NCI-H446 treated with DMSO at 0.1 percent for 48 hours (cell line): ENCODE measurements around the gene JAM2.
"Not testable (repeated sequence)": the region's sequence is repeated elsewhere in the genome, so short reads cannot be mapped to it uniquely, and the experiment has no call there.

Experiments used
- DNase-seq: peaks from one replicate; lab custom pipeline; 2025; lab: John Stamatoyannopoulos, UW

Gene JAM2

GRCh38 chr21:25646474-25646873, 7.4 kb downstream of the JAM2 start:
- no peak for DNase-seq

GRCh38 chr21:25647647-25648046, 8.6 kb downstream of the JAM2 start:
- no peak for DNase-seq

GRCh38 chr21:25649146-25649545, 10.1 kb downstream of the JAM2 start:
- DNase-seq, result no peak

- DNase-seq, result no peak
Observed at GRCh38 chr21:25656412-25656811, 17.4 kb downstream of the JAM2 start.

- no peak for DNase-seq
Observed at GRCh38 chr21:25657140-25657539, 18.1 kb downstream of the JAM2 start.

- DNase-seq, result no peak
Observed at GRCh38 chr21:25658427-25659035, 19.5 kb downstream of the JAM2 start.

- DNase-seq, result no peak
Observed at GRCh38 chr21:25660233-25660632, 21.2 kb downstream of the JAM2 start.

- no peak for DNase-seq
Observed at GRCh38 chr21:25664491-25664931, 25.5 kb downstream of the JAM2 start.

GRCh38 chr21:25670726-25671125, 31.7 kb downstream of the JAM2 start:
- no peak for DNase-seq

- DNase-seq, result no peak
Observed at GRCh38 chr21:25676451-25676850, 37.4 kb downstream of the JAM2 start.

GRCh38 chr21:25682382-25682781, 43.3 kb downstream of the JAM2 start:
- no peak for DNase-seq

GRCh38 chr21:25687787-25688186, 48.7 kb downstream of the JAM2 start:
- DNase-seq, result no peak

GRCh38 chr21:25688275-25689155, 49.5 kb downstream of the JAM2 start:
- no peak for DNase-seq

GRCh38 chr21:25689226-25689625, 50.2 kb downstream of the JAM2 start:
- no peak for DNase-seq

GRCh38 chr21:25691976-25692375, 52.9 kb downstream of the JAM2 start:
- DNase-seq, result no peak

- not testable (repeated sequence) for DNase-seq
Observed at GRCh38 chr21:25695461-25695860, 56.4 kb downstream of the JAM2 start.

GRCh38 chr21:25700741-25701140, 61.7 kb downstream of the JAM2 start:
- no peak for DNase-seq

GRCh38 chr21:25701529-25701928, 62.5 kb downstream of the JAM2 start:
- DNase-seq, result no peak

GRCh38 chr21:25708467-25709065, 69.5 kb downstream of the JAM2 start:
- DNase-seq, result peak; percentile 26

GRCh38 chr21:25709684-25710265, 70.7 kb downstream of the JAM2 start:
- no peak for DNase-seq

GRCh38 chr21:25710550-25710949, 71.5 kb downstream of the JAM2 start:
- DNase-seq, result no peak

GRCh38 chr21:25714066-25714465, 75.0 kb downstream of the JAM2 start:
- not testable (repeated sequence) for DNase-seq
